H1 (cell line): Measurements from ENCODE around the gene GABPA. TPM values are rescaled to one million over a fixed set of nuclear protein-coding genes. Genes with fewer than 3 reads are reported as not detected.
A peak's percentile ranks its signal among the peaks of the same experiment; 100 is the strongest.

Experiments
- CTCF ChIA-PET: fragments of 300-600 bp; sonication (Branson Sonifier 250); formaldehyde crosslinking; loops from one replicate; lab custom pipeline; 2021; ENCODE audit not compliant: partially characterized antibody; lab: Charles Lee
- POLR2A ChIA-PET: fragments of 300-600 bp; sonication (Branson Sonifier 250); formaldehyde crosslinking; loops from one replicate; lab custom pipeline; 2021; ENCODE audit warnings: inconsistent platforms; ENCODE audit not compliant: partially characterized antibody; lab: Charles Lee
- DNase-seq, 2 experiments: peaks; one replicate each; pipeline versions ENCODE4 v3.0.0 to v3.0.0-alpha.2; 2010 to 2022; ENCODE audit warnings: low spot score in 2 of 2, low read depth in 1 of 2, mixed read lengths in 1 of 2
- FAIRE-seq: peaks from 2 replicates; lab custom pipeline; 2011; peaks lifted over from hg19 to GRCh38; lab: Jason Lieb, UNC
- H2AFZ ChIP-seq: 2 replicates; pipeline ENCODE4 v1.8.1; 2012; ENCODE audit warnings: low read length, inconsistent platforms
- H2AK5ac ChIP-seq: 2 replicates; pipeline ENCODE4 v1.6.1; 2013; ENCODE audit warnings: low read depth, low read length
- H2BK120ac ChIP-seq: replicated peaks from 2 replicates; pipeline ENCODE3; 2013; ENCODE audit warnings: low read depth, low read length, inconsistent platforms
- H2BK12ac ChIP-seq: 2 replicates; pipeline ENCODE4 v1.6.1; 2013; ENCODE audit warnings: low read depth, low read length
- H2BK15ac ChIP-seq: 2 replicates; pipeline ENCODE4 v1.6.1; 2013; ENCODE audit warnings: low read length
- H2BK20ac ChIP-seq: 2 replicates; pipeline ENCODE4 v1.6.1; 2013; ENCODE audit warnings: low read length
- H2BK5ac ChIP-seq: 2 replicates; pipeline ENCODE4 v1.6.1; 2013; ENCODE audit warnings: low read depth, low read length
- H3K14ac ChIP-seq: 2 replicates; pipeline ENCODE4 v1.6.1; 2013; ENCODE audit warnings: inconsistent platforms; ENCODE audit not compliant: insufficient read length
- H3K18ac ChIP-seq: 2 replicates; pipeline ENCODE4 v1.6.1; 2013; ENCODE audit warnings: low read length; ENCODE audit errors: extremely low read depth
- H3K23ac ChIP-seq: 2 replicates; pipeline ENCODE4 v1.6.1; 2013; ENCODE audit warnings: inconsistent platforms; ENCODE audit not compliant: insufficient read length
- H3K23me2 ChIP-seq: 2 replicates; pipeline ENCODE4 v1.6.1; 2013; ENCODE audit warnings: low read depth, low read length
- H3K27ac ChIP-seq: 2 replicates; pipeline ENCODE4 v1.6.1; 2011; ENCODE audit warnings: low read depth, low read length, inconsistent platforms
- H3K27me3 ChIP-seq, 4 experiments: replicated peaks in 1 of 4; 1 replicate in 1 of 4; 2 replicates in 3 of 4; pipeline versions ENCODE4 v1.6.1 to v1.8.1; 2011 to 2013; ENCODE audit warnings: low read length in 3 of 4, mild to moderate bottlenecking in 3 of 4, inconsistent platforms in 2 of 4, mixed read lengths in 2 of 4, moderate library complexity in 1 of 4; ENCODE audit not compliant: control insufficient read depth in 3 of 4, insufficient read depth in 3 of 4; ENCODE audit errors: extremely low read depth in 1 of 4
- H3K36me3 ChIP-seq, 4 experiments: 2 replicates each; pipeline versions ENCODE4 v1.6.1 to v1.8.1; 2011 to 2013; ENCODE audit warnings: mild to moderate bottlenecking in 4 of 4, low read length in 3 of 4, moderate library complexity in 2 of 4, control low read depth in 1 of 4, inconsistent platforms in 1 of 4; ENCODE audit not compliant: insufficient read depth in 4 of 4, control insufficient read depth in 2 of 4
- H3K4ac ChIP-seq: replicated peaks from 2 replicates; pipeline ENCODE3; 2013; ENCODE audit warnings: low read length, low read depth, mixed read lengths, inconsistent platforms; ENCODE audit not compliant: insufficient read length
- H3K4me1 ChIP-seq, 4 experiments: replicated peaks in 1 of 4; 1 replicate in 1 of 4; 2 replicates in 3 of 4; pipeline versions ENCODE4 v1.6.1 to v1.8.1; 2011 to 2013; ENCODE audit warnings: low read length in 3 of 4, inconsistent platforms in 2 of 4, mixed read lengths in 1 of 4; ENCODE audit not compliant: insufficient read depth in 4 of 4, control insufficient read depth in 3 of 4
- H3K4me2 ChIP-seq, 2 experiments: 2 replicates each; pipeline versions ENCODE4 v1.6.1 to v1.8.1; 2011 to 2013; ENCODE audit warnings: low read depth in 2 of 2, low read length in 2 of 2, control low read depth in 1 of 2, inconsistent platforms in 1 of 2, mild to moderate bottlenecking in 1 of 2; ENCODE audit not compliant: insufficient read depth in 1 of 2
- H3K4me3 ChIP-seq, 4 experiments: fragments of 200-600, 300-600 bp in 1 of 4; sonication (generic), shearing (Covaris generic), sonication (Bioruptor Twin) in 1 of 4; 2 replicates each; pipeline versions ENCODE4 v1.5.1 to v1.8.1; 2011 to 2016; ENCODE audit warnings: low read length in 4 of 4, low read depth in 3 of 4, control low read depth in 2 of 4, inconsistent platforms in 2 of 4, mild to moderate bottlenecking in 2 of 4, mixed read lengths in 1 of 4, moderate library complexity in 1 of 4; ENCODE audit not compliant: insufficient read depth in 2 of 4; ENCODE audit errors: extremely low read depth in 1 of 4
- H3K56ac ChIP-seq: replicated peaks from 2 replicates; pipeline ENCODE3; 2013; ENCODE audit warnings: low read depth, mild to moderate bottlenecking, mixed read lengths, low read length, inconsistent platforms; ENCODE audit not compliant: insufficient read length
- H3K79me1 ChIP-seq: 2 replicates; pipeline ENCODE4 v1.6.1; 2013; ENCODE audit warnings: low read depth, low read length, control low read depth
- H3K79me2 ChIP-seq, 2 experiments: 2 replicates each; pipeline versions ENCODE4 v1.6.1 to v1.8.1; 2012 to 2013; ENCODE audit warnings: low read length in 2 of 2, mild to moderate bottlenecking in 2 of 2, inconsistent platforms in 1 of 2; ENCODE audit not compliant: insufficient read depth in 2 of 2, control insufficient read depth in 1 of 2
- H3K9ac ChIP-seq, 4 experiments: replicated peaks in 1 of 4; 1 replicate in 1 of 4; 2 replicates in 3 of 4; pipeline versions ENCODE4 v1.6.1 to v1.8.1; 2011 to 2013; ENCODE audit warnings: low read depth in 3 of 4, low read length in 3 of 4, control low read depth in 2 of 4, mild to moderate bottlenecking in 2 of 4, moderate library complexity in 2 of 4, inconsistent platforms in 1 of 4; ENCODE audit errors: extremely low read depth in 1 of 4
- H3K9me3 ChIP-seq, 2 experiments: 2 replicates each; pipeline versions ENCODE4 v1.6.1 to v1.8.1; 2012 to 2013; ENCODE audit warnings: mild to moderate bottlenecking in 2 of 2, moderate library complexity in 2 of 2, control low read depth in 1 of 2, inconsistent platforms in 1 of 2, low read depth in 1 of 2, low read length in 1 of 2, mixed read lengths in 1 of 2; ENCODE audit not compliant: insufficient read depth in 2 of 2
- H4K20me1 ChIP-seq, 2 experiments: replicated peaks in 1 of 2; 2 replicates each; pipeline versions ENCODE3 to v1.8.1; 2011 to 2013; ENCODE audit warnings: inconsistent platforms in 2 of 2, low read length in 2 of 2, mild to moderate bottlenecking in 1 of 2; ENCODE audit not compliant: insufficient read depth in 2 of 2, control insufficient read depth in 1 of 2
- H4K5ac ChIP-seq: 2 replicates; pipeline ENCODE4 v1.6.1; 2013; ENCODE audit warnings: low read length, low read depth, mixed read lengths, inconsistent platforms; ENCODE audit not compliant: insufficient read length
- H4K8ac ChIP-seq: 2 replicates; pipeline ENCODE4 v1.8.0; 2013; ENCODE audit warnings: mild to moderate bottlenecking, moderate library complexity, low read length, inconsistent platforms; ENCODE audit not compliant: insufficient read depth; ENCODE audit errors: extremely low read depth
- H4K91ac ChIP-seq: replicated peaks from 2 replicates; pipeline ENCODE3; 2013; ENCODE audit warnings: low read length, mixed read lengths, inconsistent platforms; ENCODE audit not compliant: insufficient read length
- RAD21 ChIP-seq, 2 experiments: IDR thresholded peaks in 1 of 2; conservative IDR thresholded peaks in 1 of 2; 2 replicates each; pipeline ENCODE4 v1.6.1; 2011; ENCODE audit warnings: low read depth in 2 of 2, low read length in 2 of 2, improper control_type of control experiment in 1 of 2, inconsistent platforms in 1 of 2, mild to moderate bottlenecking in 1 of 2, moderate library complexity in 1 of 2
- WGBS, 2 experiments: shearing (Covaris generic) in 1 of 2; methylation state at CpG; one replicate each; pipeline versions ENCODE4 v1.1.6 to v1.1.7; 2013 to 2015; ENCODE audit warnings: low lambda C conversion rate in 2 of 2, mixed read lengths in 2 of 2, inconsistent platforms in 1 of 2, low coverage in 1 of 2, missing lambda C conversion rate in 1 of 2; ENCODE audit not compliant: insufficient replicate concordance in 2 of 2, insufficient coverage in 1 of 2, insufficient read length in 1 of 2; ENCODE audit errors: extremely low coverage in 1 of 2, missing lambda C conversion rate in 1 of 2; 5-methylcytosine and 5-hydroxymethylcytosine counted together
- polyA plus RNA-seq, 7 experiments: library from polyadenylated mRNA; depleted of rRNA in 3 of 7; stranded (reverse) in 5 of 7; unstranded in 2 of 7; fragments of >200 nt in 5 of 7; fragments of 200-250 nt in 2 of 7; gene quantifications; 1 replicate in 5 of 7; 2 replicates in 1 of 7; 4 replicates in 1 of 7; pipeline versions ENCODE4 v1.2.1 to v1.2.3, GENCODE V29; 2011 to 2013; ENCODE audit warnings: missing spikeins in 2 of 7, mixed read lengths in 2 of 7
- total RNA-seq: library from RNA; stranded (reverse); fragmentation: NEBNext Ultra II Directional; extraction: Animal tissue kit (Norgen Biotek cat#: 25700); gene quantifications from 2 replicates; pipeline ENCODE4 v1.2.1, GENCODE V29; 2021
- TF ChIP-seq, protein P1 (sequence below), 3 experiments: IDR thresholded peaks; 1 replicate in 2 of 3; 2 replicates in 1 of 3; pipeline versions ENCODE4 v1.5.1 to v1.6.1; 2011; ENCODE audit warnings: low read length in 3 of 3, mild to moderate bottlenecking in 3 of 3, inconsistent platforms in 2 of 3, low read depth in 1 of 3, moderate library complexity in 1 of 3; ENCODE audit not compliant: insufficient read depth in 1 of 3; ENCODE audit errors: control extremely low read depth in 1 of 3

GABPA gene
- total and polyA plus RNA-seq, 2 of the 8 experiments (the other 6 are each of a cell fraction or from before 2014, with no cell fraction given), result 5.2 to 22.2 TPM

DNA sequence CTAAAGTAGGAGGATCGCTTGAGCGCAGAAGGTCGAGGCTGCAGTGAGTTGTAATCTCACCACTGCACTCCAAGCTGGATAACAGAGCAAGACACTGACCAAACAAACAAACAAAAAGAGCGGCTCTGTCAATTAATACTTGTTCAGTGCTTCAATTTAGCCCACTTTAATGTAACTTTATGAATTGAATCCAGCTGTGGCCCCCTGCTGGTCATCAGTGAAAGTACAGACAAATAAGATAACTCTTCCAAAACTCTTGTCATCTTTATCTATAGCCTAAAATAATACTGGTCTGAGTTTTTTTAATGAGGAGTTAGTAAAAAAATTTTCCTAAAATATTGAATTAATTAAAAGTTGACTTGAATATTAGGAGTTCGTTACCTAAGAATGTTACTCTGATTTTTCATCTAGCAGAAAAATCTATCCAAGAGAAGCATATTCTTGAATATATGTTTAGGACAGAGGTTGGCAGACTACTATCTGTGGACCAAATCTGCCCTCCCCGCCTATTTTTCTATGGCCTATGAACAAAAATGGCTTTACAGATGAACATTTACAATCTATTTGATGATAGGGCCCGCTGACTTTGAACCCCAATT lies 26.2 kb upstream of the GABPA start:
- Histone ChIP-seq H2BK20ac (no peak overlapping the region), H2AFZ (no peak overlapping the region), H2BK120ac (no peak overlapping the region), H3K79me1 (no peaks in the 10 kb centered on the region), H2BK5ac (no peak overlapping the region), H3K9ac (no peak overlapping the region), H3K56ac (no peak overlapping the region), H3K27ac (no peak overlapping the region), H3K79me2 (no peaks in the 10 kb centered on the region), H2BK12ac (no peak overlapping the region), H3K4ac (no peak overlapping the region), H4K8ac (no peak overlapping the region), H3K23me2 (no peaks in the 10 kb centered on the region; the same call in 1 of the 2 replicates), H3K4me3 (no peak overlapping the region), H3K4me1 (no peaks in the 10 kb centered on the region), H3K4me2 (no peak overlapping the region), H3K36me3 (no peaks in the 10 kb centered on the region), H4K5ac (no peak overlapping the region), H3K27me3 (no peaks in the 10 kb centered on the region), H4K91ac (no peak overlapping the region), H2AK5ac (no peak overlapping the region), H4K20me1 (no peaks in the 10 kb centered on the region), H3K14ac (no peak overlapping the region), H2BK15ac (no peak overlapping the region), H3K18ac (no peak overlapping the region), H3K23ac (no peak overlapping the region), H3K9me3 (no peaks in the 10 kb centered on the region)
- FAIRE-seq, result peak; percentile 19
- ChIA-PET CTCF (interaction anchor here (0.6 to 2.8 kb wide), 21 partner anchors 10 to 307 kb away, joined by 3 to 29 read pairs (median 4); partner anchors contain the start of genes ATP5PF, GABPA and JAM2), POLR2A (interaction anchor here (1.5 kb wide), 1 partner anchor 27 kb away, joined by 3 read pairs; the partner anchor contains the start of genes ATP5PF and GABPA)
- DNase-seq, result no peak
- 75% methylated on average over 7 of the region's 7 CpGs; no CpG with 5 or more reads in 1 of the 2 experiments for WGBS, 2 experiments
- peak; percentile 37 to 56; a peak in 3 of 4 replicates for TF ChIP-seq RAD21 (IDR thresholded peaks at IDR 0.05 in 1 of 2, conservative IDR thresholded peaks at IDR 0.05 in 1 of 2; ENCODE audit: low read depth in 2 of 2, low read length in 2 of 2)
- TF ChIP-seq, protein P1, sequence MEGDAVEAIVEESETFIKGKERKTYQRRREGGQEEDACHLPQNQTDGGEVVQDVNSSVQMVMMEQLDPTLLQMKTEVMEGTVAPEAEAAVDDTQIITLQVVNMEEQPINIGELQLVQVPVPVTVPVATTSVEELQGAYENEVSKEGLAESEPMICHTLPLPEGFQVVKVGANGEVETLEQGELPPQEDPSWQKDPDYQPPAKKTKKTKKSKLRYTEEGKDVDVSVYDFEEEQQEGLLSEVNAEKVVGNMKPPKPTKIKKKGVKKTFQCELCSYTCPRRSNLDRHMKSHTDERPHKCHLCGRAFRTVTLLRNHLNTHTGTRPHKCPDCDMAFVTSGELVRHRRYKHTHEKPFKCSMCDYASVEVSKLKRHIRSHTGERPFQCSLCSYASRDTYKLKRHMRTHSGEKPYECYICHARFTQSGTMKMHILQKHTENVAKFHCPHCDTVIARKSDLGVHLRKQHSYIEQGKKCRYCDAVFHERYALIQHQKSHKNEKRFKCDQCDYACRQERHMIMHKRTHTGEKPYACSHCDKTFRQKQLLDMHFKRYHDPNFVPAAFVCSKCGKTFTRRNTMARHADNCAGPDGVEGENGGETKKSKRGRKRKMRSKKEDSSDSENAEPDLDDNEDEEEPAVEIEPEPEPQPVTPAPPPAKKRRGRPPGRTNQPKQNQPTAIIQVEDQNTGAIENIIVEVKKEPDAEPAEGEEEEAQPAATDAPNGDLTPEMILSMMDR (IDR thresholded peaks at IDR 0.05; ENCODE audit: control extremely low read depth in 1 of 3, insufficient read depth in 1 of 3, low read depth in 1 of 3, low read length in 3 of 3), result peak in 2 of 3 experiments; percentile 40 to 62; a peak in 2 of 4 replicates
